Measurements from ENCODE around the gene ZDHHC14. TPM values are rescaled to one million over a fixed set of nuclear protein-coding genes. Genes with fewer than 3 reads are reported as not detected.

The ZDHHC14 gene
- total and polyA plus RNA-seq, 4 donors, result 4.3 to 18.3 (median 8.9) TPM

GRCh38 chr6:157529654-157530039, 148.7 kb downstream of the ZDHHC14 start:
- ATAC-seq (ENCODE audit: insufficient read depth, low FRiP score) (no peak), DNase-seq (no peak)
- Histone ChIP-seq H3K36me3 (ENCODE audit: control insufficient read depth in 4 of 4, insufficient read depth in 4 of 4, low read length in 4 of 4) (no peaks in the 10 kb centered on the region), H3K27me3 (ENCODE audit: control insufficient read depth in 3 of 3, insufficient read depth in 3 of 3, low read length in 2 of 3) (no peaks in the 10 kb centered on the region), H3K9me3 (ENCODE audit: control insufficient read depth in 4 of 4, insufficient read depth in 3 of 4, low read length in 3 of 4) (no peaks in the 10 kb centered on the region), H3K4me3 (no peak overlapping the region), H3K4me1 (ENCODE audit: control insufficient read depth in 5 of 5, insufficient read depth in 5 of 5, low read length in 5 of 5) (peaks cover 7 to 79% (median 33%) of the 10 kb centered on the region in 5 donors), H3K27ac (ENCODE audit: low read depth in 1 of 2, low read length in 1 of 2) (no peak overlapping the region), H3K9ac (ENCODE audit: insufficient read depth in 1 of 2, low read length in 2 of 2) (no peak overlapping the region)
- TF ChIP-seq CTCF (IDR thresholded peaks at IDR 0.05; ENCODE audit: control extremely low read depth, extremely low read depth), result no peak
- 93 to 98% methylated on average over 2 of the region's 2 CpGs for WGBS, 2 donors

- 74 to 83% methylated on average over 4 of the region's 4 CpGs for WGBS, 2 donors
- H3K27me3 ChIP-seq (ENCODE audit: control insufficient read depth in 3 of 3, insufficient read depth in 3 of 3, low read length in 2 of 3), result no peaks in the 10 kb centered on the region
- DNase-seq, result peak in 2 of 3 donors; percentile 6 to 37
Observed at GRCh38 chr6:157530126-157530525, 149.1 kb downstream of the ZDHHC14 start.

GRCh38 chr6:157530724-157531168, 149.8 kb downstream of the ZDHHC14 start:
- H3K4me3 ChIP-seq, result no peak overlapping the region
- no peak for DNase-seq
- H3K9me3 ChIP-seq (ENCODE audit: control insufficient read depth in 4 of 4, insufficient read depth in 3 of 4, low read length in 3 of 4), result no peaks in the 10 kb centered on the region
- peaks cover 9 to 90% (median 39%) of the 10 kb centered on the region in 5 donors for H3K4me1 ChIP-seq (ENCODE audit: control insufficient read depth in 5 of 5, insufficient read depth in 5 of 5, low read length in 5 of 5)
- no peak for TF ChIP-seq CTCF (IDR thresholded peaks at IDR 0.05; ENCODE audit: control extremely low read depth, extremely low read depth)
- no peak overlapping the region for H3K9ac ChIP-seq (ENCODE audit: insufficient read depth in 1 of 2, low read length in 2 of 2)
- H3K27ac ChIP-seq (ENCODE audit: low read depth in 1 of 2, low read length in 1 of 2), result no peak overlapping the region
- H3K36me3 ChIP-seq (ENCODE audit: control insufficient read depth in 4 of 4, insufficient read depth in 4 of 4, low read length in 4 of 4), result no peaks in the 10 kb centered on the region
- WGBS, 2 donors, result 87 to 89% methylated on average over 10 of the region's 10 CpGs
- H3K27me3 ChIP-seq (ENCODE audit: control insufficient read depth in 3 of 3, insufficient read depth in 3 of 3, low read length in 2 of 3), result no peaks in the 10 kb centered on the region
- ATAC-seq (ENCODE audit: insufficient read depth, low FRiP score), result no peak

More at GRCh38 chr6:157530126-157530525, 149.1 kb downstream of the ZDHHC14 start:
- H3K36me3 ChIP-seq (ENCODE audit: control insufficient read depth in 4 of 4, insufficient read depth in 4 of 4, low read length in 4 of 4), result no peaks in the 10 kb centered on the region
- no peak for TF ChIP-seq CTCF (IDR thresholded peaks at IDR 0.05; ENCODE audit: control extremely low read depth, extremely low read depth)
- no peak overlapping the region for H3K27ac ChIP-seq (ENCODE audit: low read depth in 1 of 2, low read length in 1 of 2)
- no peaks in the 10 kb centered on the region for H3K9me3 ChIP-seq (ENCODE audit: control insufficient read depth in 4 of 4, insufficient read depth in 3 of 4, low read length in 3 of 4)
- no peak overlapping the region for H3K4me3 ChIP-seq
- ATAC-seq (ENCODE audit: insufficient read depth, low FRiP score), result no peak
- peaks cover 8 to 84% (median 34%) of the 10 kb centered on the region in 5 donors for H3K4me1 ChIP-seq (ENCODE audit: control insufficient read depth in 5 of 5, insufficient read depth in 5 of 5, low read length in 5 of 5)
- no peak overlapping the region for H3K9ac ChIP-seq (ENCODE audit: insufficient read depth in 1 of 2, low read length in 2 of 2)

Measured in lung (tissue), 12 donors.